HG03378 (cell line): ENCODE results near the gene TEX54.
"Not testable (repeated sequence)": the region's sequence is repeated elsewhere in the genome, so short reads cannot be mapped to it uniquely, and the experiment has no call there.

Source experiments
- ATAC-seq: cut with Tn5 transposase; IDR thresholded peaks from one replicate; pipeline ENCODE4 v1.9.1; 2021; ENCODE audit warnings: mild to moderate bottlenecking, moderate library complexity; ENCODE audit not compliant: unreplicated experiment

TEX54 gene

DNA sequence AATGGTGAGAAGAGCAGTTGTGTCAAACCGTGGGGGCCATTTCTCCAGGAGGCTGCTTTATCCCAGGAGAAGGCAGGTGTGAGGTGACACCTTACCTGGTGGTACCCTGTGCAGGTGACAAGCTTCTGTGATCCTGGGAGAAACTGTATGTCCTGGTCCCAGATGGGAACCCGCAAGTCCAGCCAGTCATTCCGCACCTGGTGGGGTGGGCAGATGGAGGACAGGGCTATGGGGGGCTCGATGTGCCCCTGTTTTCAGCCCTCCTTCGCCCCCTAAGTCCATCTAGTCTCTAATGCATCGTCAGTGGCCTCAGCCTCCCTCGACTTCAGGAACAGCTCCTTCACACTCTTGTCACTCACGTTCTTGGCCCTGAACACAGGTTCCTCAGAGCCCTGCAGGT lies 2.7 kb upstream of the TEX54 start:
- no peak for ATAC-seq

DNA sequence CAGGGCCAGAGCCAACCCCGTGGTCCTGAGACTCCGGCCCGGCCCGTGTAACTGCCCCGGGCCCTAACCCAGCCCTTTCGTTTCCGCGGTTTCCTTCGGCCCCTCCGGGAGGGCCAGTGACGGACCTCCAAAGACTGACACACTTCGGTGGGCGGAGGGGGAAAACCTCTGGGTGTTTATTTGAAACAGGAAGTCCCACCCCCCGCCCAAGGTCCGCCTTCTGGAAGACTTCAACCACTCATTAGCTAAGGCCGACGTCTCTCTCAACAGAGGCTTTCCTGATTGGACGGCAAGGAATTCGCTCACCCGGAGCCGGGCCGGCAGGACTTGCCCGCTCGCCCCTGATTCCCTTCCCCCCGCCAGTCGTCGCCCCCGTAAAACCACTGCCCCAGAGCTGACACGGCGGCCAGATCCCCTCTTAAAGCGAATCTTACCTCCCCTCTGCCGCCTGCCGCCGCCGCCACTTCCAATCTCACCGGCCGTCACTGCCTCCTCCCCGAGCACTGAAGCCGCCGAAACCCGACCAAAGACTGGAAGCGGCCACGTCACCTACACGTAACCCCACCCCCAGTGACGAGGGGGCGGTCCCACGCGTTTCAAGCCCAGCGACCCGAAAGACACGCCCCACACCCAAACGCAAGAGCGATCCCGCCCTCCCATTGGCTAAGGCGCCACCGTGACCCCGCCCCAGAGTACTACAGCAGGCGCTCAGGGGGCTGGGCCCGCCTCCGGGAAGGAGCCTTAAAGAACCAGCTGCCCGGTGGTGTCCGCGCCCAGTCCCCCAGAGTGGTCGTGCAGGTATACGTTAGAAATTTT lies 913 bp downstream of the TEX54 start, which contains the start of gene STX5:
TSS of gene STX5 (minus strand) at position 532 of the 816 bp plus-strand sequence. CDS start 808 bp downstream, outside the sequence.
- peak; percentile 57 for ATAC-seq

DNA sequence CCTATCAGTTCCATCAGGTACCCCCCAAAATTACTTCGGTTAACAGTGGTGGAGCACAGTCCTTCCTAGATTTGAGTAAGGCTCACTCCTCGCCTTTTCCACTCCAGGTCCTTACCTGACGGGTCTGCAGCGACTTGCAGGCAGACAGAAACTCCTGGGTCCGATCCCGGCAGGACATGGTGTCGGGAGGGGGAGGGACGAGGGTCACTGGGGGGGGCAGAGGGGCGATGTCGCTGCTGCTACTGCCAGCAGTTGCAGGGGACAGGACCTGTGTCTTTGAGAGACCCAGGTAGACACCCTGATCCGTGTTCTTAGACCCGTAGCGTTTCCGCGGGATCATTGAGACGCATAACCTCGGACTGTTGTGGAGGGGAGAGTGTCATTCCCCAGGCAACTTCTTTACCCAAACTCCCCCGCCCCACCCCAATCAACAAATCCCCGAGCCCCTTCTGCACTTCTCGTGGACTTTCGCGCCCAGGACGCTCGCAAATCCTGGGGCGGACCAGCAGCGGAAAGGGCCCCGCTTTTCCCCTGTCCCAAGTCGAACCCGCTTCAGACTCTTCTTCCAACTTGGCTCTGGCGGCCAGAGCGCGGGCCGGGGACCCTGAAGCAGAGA lies 1.6 kb downstream of the TEX54 start:
- no peak for ATAC-seq

DNA sequence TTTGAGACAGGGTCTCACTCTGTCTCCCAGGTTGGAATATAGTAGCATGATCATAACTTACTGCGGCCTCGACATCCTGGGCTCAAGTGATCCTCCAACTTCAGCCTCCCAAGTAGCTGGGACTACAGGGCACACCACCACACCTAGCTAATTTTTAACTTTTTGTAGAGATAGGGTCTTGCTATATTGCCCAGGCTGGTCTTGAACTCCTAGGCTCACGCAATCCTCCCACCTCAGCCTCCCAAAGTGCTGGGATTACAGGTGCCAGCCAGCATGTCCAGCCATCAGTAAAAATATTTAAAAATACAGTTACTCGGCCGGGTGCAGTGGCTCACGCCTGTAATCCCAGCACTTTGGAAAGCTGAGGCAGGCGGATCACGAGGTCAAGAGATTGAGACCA lies 4.5 kb downstream of the TEX54 start:
- ATAC-seq: not testable (repeated sequence)

DNA sequence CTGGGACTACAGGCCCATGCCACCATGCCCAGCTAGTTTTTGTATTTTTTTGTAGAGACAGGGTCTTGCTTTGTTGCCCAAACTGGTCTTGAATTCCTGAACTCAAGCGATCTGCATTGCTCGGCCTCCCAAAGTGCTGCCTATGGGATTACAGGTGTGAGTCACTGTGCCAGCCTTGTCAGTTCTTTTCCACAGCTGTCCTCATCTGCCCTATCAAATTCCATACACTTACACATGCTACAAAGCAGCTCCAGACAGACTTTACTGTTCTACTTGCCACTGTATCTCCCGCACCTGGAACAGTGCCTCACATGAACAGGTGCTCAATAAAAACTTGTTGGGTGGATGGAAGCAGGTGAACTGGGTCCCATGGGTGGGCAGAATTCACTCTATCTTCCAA lies 9.0 kb downstream of the TEX54 start:
- ATAC-seq: no peak

DNA sequence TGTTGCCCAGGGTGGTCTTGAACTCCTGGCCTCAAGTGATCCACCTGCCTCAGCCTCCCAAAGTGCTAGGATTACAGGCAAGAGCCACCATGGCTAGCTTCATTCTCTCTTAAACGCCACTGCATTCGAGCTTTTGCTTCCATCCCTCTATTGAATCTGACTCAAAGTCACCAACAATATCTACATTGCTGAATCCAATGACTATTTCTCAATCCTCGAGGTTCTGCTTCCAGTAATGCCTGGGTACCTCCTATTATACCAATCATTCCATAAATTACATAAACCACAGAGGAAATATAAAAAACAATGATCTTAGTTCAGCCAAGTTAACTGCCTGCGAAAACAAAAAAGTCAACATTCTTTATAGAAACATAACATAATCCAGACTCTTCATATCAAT lies 15.5 kb downstream of the TEX54 start:
- no peak for ATAC-seq

DNA sequence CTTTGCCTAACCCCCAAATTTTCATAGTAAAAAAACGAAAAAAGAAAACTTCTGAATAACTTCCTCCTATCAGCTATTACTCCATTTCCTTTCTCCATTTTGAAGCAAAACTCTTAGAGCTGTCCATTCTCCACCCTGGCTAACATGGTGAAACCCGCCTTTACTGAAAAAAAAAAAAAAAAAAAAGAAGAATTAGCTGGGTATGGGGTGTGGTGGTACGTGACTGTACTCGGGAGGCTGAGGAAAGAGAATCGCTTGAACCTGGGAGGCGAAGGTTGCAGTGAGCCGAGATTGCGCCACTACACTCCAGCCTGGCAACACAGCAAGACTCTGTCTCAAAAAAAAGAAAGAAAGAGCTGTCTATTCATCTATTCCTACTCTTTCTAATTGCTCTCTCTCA lies 16.1 kb downstream of the TEX54 start:
- ATAC-seq: no peak

DNA sequence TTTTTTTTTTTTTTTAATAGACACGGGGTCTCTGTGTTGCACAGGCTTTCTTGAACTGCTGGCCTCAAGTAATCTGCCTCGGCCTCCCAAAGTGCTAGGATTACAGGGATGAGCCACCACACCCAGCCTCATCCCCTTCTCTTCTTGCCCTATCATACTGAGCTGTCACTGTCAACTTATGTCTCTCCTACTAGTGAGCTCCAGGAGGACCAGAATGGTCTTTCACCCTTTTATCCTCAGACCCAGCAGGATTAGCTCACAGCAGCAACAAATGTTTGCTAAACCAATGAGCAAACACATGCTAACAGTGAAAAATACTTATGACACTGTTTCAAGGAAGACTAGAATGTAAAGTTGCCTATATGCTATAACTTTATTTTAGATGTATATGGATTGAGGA lies 21.0 kb downstream of the TEX54 start:
- ATAC-seq: no peak

DNA sequence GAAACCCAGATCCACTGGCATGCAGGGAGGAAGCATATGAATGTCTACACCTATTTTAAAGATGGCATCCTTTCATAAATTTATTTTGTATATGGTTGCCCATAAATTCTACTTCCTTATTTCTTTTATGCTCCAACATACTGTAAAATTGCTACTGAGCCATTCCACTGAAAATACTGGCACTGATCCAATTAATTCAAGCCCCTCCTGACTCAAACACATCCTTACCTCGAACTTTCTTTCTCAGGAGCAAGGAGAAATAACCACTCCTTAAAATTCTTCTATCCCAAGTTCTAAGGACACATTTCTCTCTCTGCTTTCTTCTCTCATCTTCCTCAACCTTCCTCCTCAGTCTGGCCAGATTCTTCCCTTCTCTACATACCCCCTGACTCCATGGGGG lies 21.9 kb downstream of the TEX54 start:
- no peak for ATAC-seq

DNA sequence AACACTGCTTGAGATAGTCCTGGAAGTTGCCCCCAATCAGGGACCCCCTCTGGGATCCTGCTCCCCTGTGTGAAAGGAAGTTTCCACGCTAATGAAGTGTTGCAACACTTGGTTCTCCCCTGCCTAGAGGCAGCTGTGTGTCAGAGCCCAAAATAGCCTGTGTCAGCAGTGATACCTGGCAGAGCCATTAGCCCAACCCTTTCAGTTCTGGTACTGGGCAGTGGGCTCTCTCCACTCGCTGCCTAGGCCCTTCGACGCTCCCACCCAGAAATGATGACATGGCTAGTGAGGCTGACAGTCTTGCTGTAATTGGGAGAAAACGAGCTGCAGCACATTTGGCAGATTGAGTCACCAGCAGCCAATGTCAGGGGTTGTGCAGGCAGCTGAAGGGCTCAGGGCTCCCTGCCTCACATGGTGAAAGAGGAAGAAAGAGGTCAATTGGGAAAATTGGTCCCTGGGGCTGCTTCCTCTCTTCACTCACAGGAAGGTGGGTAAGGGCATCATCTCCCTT lies 26.0 kb downstream of the TEX54 start:
- ATAC-seq: no peak

DNA sequence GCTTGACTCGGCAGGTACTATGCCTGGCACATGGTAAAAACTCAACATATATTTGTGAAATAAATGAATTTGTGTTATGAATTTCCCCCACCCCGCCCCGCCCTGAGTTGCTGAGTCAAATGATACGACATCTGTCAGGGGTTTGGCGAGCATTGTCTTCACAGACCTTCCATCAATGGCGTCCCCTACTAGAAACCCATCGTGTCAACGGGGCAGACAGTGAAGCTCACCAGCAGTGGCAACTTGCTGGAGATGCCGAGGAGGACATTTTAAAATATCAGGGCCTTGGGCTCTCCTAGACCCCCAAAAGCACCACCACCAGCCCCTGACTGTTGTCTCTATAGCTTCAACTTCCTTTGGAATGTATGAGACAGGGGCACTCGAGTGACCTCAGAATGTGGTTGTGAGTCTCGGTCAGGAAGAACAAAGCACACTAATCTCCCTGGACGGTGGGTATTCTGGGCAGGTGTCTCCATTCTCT lies 26.6 kb downstream of the TEX54 start:
- ATAC-seq: no peak

DNA sequence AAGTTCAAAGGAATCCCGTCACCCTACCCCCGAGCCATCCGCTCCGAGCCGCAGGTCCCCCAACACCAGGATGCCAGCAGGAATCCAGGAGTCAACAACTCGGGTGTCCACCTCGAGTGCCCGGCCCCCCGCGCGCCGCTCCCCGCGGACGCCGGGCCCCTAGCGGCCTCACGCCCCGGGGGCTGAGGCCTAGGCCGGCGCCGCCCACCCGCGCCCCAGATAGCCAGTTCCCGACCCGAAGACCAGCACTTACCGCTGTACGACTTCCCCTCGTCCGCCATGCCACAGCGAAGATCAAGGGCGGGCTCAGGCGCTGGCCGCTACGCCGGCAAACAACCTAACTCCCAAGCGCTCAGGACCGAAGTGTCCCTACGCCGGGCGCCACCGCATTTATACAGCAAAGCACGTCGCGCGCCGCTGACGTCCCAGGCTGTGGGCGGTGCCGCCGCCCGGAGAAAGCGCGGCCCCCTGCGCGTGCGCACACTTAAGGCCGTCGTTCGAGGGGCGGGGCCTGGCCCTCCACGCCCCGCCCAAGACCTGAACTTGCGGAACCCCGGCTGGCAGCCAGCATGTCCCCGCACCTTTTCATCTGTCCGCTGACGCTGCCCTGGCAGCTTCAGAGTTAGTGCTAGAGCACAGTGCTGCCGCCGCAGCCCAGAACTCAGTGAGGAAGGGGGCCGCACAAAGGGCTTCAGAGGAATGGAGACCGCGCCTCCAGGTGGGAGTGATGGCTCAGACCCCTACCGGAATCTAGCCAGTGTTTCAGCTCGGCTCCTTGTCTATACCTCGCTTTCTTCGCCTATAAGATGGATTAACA lies 27.4 kb downstream of the TEX54 start, which contains the start of gene NXF1:
TSS of gene NXF1 (minus strand) at position 365 of the 817 bp plus-strand sequence. CDS start at position 281, 84 bp downstream.
- peak; percentile 59 for ATAC-seq

DNA sequence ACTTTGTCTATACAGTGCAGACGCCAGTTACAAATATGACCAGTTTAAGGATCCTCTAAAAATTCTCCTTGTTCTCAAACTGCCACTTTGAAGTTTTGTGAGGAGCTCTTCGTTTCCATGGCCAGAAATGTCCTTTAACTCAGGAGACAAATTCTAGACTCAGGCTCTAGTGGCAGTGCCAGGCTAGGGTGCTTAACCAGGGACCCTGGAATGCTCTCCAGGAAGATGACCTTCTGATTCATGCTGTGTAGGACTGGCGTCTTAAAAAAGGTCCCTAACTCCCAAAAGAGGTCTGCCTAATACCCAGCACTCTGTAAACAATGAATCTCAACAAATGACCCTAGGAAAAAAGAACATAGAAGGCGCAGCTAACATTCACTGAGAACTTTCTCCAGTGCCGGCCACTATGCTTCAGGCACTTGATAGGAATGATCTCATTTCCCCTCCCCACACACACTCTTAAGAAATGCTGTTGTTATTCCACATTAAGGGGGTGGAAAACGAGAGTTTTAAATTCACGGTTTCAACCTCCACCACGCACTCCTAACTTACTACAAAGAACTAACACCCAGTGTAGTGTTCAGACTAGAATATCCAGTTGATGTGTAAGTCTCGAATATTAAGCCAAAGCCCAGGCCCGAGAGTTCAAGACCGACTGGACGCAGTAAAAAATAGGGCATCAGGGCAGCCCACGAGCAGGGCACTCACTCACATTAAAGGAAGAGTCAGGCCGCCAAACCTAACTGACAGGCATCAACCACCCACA lies 28.1 kb downstream of the TEX54 start:
- ATAC-seq: peak; percentile 5

DNA sequence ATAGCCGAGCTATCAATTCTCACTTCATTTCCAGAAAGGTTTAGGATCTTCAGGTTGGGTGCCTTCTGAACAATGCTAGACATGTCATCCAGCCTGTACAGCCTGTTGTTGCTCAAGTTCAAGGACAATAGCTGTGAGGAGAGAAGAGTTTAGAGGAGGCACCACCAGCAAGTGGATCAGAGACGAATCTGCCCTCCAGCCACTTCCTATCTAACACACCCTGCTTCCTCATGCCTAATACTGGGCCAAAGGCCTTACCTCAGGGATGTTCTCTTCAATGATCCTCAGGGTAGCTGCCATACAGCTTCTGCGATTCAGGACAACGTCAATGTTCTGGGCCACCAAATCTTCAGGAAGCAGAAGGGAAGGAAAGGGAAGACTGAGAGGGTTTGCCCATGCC lies 31.6 kb downstream of the TEX54 start:
- no peak for ATAC-seq

DNA sequence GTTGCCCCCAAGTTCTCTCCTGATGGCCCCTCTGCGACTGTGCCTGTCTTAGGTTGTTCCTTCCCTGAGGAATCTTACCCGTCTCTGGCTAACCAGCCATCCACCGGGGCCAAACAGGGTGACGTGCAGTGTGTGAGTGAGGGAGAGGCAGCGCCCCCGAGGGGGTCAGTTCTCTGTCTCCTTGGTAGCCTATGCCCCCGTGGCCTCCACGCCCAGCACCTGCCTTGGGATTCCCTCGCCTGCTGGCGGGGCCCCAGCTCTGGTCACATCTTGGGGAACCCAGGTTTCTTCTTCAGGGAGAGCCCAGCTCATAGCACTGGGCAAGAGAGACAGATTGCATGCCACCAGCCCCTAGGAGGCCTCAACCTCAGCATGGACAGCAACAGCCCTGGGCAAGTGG lies 33.2 kb downstream of the TEX54 start:
- no peak for ATAC-seq

DNA sequence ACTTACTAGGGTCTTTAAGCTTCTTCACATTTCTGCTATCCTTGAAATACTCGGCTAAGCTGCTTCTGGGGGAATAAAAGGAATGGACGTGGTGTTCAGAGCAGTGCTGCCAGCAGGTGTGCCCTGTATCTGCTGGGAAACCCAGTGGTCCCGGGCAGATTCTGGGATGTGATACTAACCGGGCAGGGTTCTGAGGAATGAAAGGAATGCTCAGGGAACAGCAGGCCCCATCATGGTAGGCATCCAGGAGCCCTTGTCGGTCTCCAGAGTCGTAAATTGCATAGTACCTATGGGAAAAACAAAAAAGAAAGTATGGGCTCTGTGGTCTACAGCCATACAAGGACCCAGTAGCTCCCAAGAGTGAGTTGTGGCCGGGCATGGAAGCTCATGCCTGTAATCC lies 36.4 kb downstream of the TEX54 start:
- no peak for ATAC-seq

DNA sequence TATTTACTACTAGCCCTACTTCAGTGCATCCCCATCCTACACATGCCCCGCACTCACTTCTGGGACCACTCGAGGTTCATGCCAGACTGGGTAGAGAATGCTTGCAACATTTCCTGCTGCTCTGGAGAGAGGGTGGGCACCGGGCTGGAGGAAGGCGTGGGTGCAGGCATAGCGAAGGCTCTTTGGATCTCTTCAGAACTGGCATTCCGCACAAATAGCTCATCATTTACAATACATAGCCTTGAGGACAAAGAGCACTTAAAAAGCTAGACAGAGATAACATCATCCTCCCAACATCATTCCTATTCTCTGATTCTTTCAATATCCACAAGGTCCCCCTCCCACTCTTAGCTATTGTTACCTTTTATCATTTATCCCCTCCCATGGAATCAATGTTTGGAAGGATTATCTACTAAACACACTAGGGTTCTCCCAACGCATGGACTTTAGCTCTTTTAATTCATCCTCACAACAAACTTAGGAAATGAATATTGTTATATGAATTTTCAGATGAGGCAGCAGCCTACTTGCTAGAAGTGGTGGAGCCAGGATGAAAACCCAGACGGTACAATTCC lies 38.4 kb downstream of the TEX54 start:
- no peak for ATAC-seq

DNA sequence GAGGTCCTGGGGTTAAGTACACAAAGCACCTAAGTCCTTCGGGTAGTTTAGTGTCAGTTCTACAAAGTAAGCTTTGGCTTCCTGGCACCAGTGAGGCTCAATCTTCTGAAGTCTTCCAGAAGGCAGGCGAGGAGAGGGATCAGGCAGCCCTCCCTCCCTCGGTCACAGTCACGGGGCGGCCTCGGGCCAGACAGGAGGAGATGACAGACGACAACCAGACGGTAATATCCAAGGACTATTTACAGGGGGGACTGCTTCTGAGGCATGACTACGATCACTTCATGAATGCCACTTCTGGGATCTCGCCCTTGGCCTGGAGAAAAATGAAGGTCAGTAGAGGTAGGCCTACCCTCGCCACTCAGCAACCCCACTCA lies 40.5 kb downstream of the TEX54 start:
- ATAC-seq: no peak

DNA sequence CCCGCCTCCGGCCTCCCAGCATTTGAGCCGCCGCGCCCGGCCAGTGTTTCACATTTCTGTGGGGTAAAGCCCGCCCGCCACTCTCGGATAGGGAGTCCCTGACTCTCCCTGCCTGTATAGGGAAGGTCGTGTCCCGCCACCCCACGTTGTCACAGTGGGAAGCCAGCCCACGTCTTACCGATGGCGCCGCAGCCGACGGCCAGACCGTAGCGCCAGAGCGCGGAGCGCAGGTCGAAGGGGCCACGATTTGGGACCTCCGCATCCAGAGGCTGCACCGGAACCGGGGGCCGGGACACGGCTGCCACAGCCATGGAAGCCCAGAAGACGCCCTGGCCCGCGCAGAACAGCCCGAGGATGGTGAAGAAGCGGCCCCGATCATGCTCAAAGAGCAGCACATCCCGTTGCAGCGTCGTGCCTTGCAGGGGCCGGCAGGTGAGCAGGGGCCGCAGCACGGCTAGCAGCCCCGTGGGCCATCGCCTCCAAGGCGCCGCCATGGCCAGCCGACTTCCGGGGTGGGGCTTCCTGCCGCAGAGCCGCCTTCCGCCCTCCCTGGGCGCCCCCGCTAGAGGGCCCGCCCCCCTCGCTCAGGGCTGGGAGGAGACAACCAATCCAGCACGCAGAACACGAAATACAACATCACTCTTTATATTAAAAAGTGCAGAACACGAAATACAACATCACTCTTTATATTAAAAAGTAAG lies 41.0 kb downstream of the TEX54 start, which contains the start of gene TMEM223:
TSS of gene TMEM223 (minus strand) at position 506 of the 701 bp plus-strand sequence. CDS start at position 494, 12 bp downstream.
- peak; percentile 38 for ATAC-seq
